ENCODE results near the gene ADARB1. TPM values are rescaled to one million over a fixed set of nuclear protein-coding genes. Genes with fewer than 3 reads are reported as not detected.

Gene ADARB1
- total RNA-seq, 1 experiment from 2014 or later, result 15.8 TPM

GRCh38 chr21:45090966-45091365 lies 16.6 kb downstream of the ADARB1 start:
- Histone ChIP-seq H3K56ac (ENCODE audit: insufficient read length, low read depth, low read length) (no peak overlapping the region), H3K79me1 (ENCODE audit: insufficient read depth, low read depth, low read length, poor library complexity, severe bottlenecking) (no peaks in the 10 kb centered on the region), H2BK12ac (ENCODE audit: insufficient read length, low read depth, low read length) (no peak overlapping the region), H3K27ac (ENCODE audit: insufficient read length, low read depth, low read length) (no peak overlapping the region), H3K4ac (ENCODE audit: low read depth, low read length) (no peak overlapping the region), H3K79me2 (ENCODE audit: insufficient read depth, low read length) (no peaks in the 10 kb centered on the region), H2BK20ac (ENCODE audit: low read depth, low read length, poor library complexity, severe bottlenecking) (no peak overlapping the region), H4K8ac (replicated peaks; ENCODE audit: insufficient read length, low read depth, low read length) (no peak overlapping the region), H2BK15ac (ENCODE audit: low read depth, low read length) (no peak overlapping the region), H3K14ac (ENCODE audit: insufficient read depth, low read length) (no peak overlapping the region), H3K9me3 (ENCODE audit: control insufficient read depth, low read depth, low read length) (no peaks in the 10 kb centered on the region), H3K18ac (ENCODE audit: insufficient read length, low read depth, low read length) (no peak overlapping the region), H2AFZ (ENCODE audit: low read length) (no peak overlapping the region), H3K23ac (ENCODE audit: insufficient read length, low read depth, low read length) (no peak overlapping the region), H2BK120ac (ENCODE audit: low read depth, low read length, poor library complexity, severe bottlenecking) (no peak overlapping the region), H3K27me3 (ENCODE audit: insufficient read depth, low read length) (no peaks in the 10 kb centered on the region; the same call in 1 of the 2 replicates), H2AK5ac (ENCODE audit: insufficient read length, low read length) (no peak overlapping the region), H3K4me2 (ENCODE audit: insufficient read depth, insufficient read length, low read length) (no peak overlapping the region), H3K23me2 (ENCODE audit: insufficient read length, low read depth, low read length, poor library complexity, severe bottlenecking) (no peaks in the 10 kb centered on the region), H3K9ac (ENCODE audit: extremely low read depth, insufficient read length, low read length) (no peak overlapping the region), H2BK5ac (ENCODE audit: insufficient read length, low read length) (no peak overlapping the region), H3T11ph (ENCODE audit: low read length) (no peak overlapping the region), H4K20me1 (ENCODE audit: control insufficient read depth, insufficient read depth, insufficient read length) (no peaks in the 10 kb centered on the region), H4K5ac (ENCODE audit: insufficient read length, low read depth, low read length) (no peak overlapping the region), H3K4me1 (ENCODE audit: insufficient read depth, low read length) (no peaks in the 10 kb centered on the region), H4K91ac (ENCODE audit: insufficient read length, low read depth, low read length) (no peak overlapping the region)
- peaks cover 0 to 6% of the 10 kb centered on the region in 2 experiments; a peak in 1 of 4 replicates for H3K4me1 Mint-ChIP-seq
- no peak overlapping the region for H3K4me3 Mint-ChIP-seq
- TF ChIP-seq CTCF (conservative IDR thresholded peaks at IDR 0.05), result no peak
- DNase-seq, result no peak
- H3K27me3 Mint-ChIP-seq (ENCODE audit: low read depth), result no peaks in the 10 kb centered on the region; the same call in 1 of the 2 replicates
- no peaks in the 10 kb centered on the region for H3K36me3 Mint-ChIP-seq (ENCODE audit: insufficient read depth in 1 of 3, low read depth in 3 of 3)
- H3K27ac Mint-ChIP-seq, result no peak overlapping the region
- WGBS (ENCODE audit: extremely low coverage, insufficient read length, low lambda C conversion rate), result no CpG with 5 or more reads among the region's 4 CpGs
- no peaks in the 10 kb centered on the region for H3K9me3 Mint-ChIP-seq
